IMR-90 (cell line): ENCODE data around the gene MAGI2. TPM values are rescaled to one million over a fixed set of nuclear protein-coding genes. Genes with fewer than 3 reads are reported as not detected.

Experiments used
- ATAC-seq: fragments of 200-7000 bp; cut with Tn5 transposase; 2 replicates; pipeline ENCODE4 v1.9.1; 2020; ENCODE audit warnings: low read depth, mild to moderate bottlenecking, moderate library complexity
- BruUV-seq: library from RNA; stranded (reverse); fragments of 400-500 nt; replicated peaks from 2 replicates; lab custom pipeline; 2021; lab: Mats Ljungman, UMichigan
- CTCF ChIA-PET: fragments of 300-600 bp; formaldehyde crosslinking; extraction: SDS; loops from one replicate; lab custom pipeline; 2021; ENCODE audit warnings: antibody characterized with exemption; lab: Yijun Ruan, JAX
- POLR2A ChIA-PET: fragments of 300-600 bp; sonication (Branson Sonifier 250); formaldehyde crosslinking; loops from one replicate; lab custom pipeline; 2022; ENCODE audit warnings: antibody characterized with exemption; ENCODE audit not compliant: unreplicated experiment; lab: Charles Lee
- DNase-seq: peaks from one replicate; pipeline ENCODE4 v3.0.0; 2013
- H2AFZ ChIP-seq: replicated peaks from 2 replicates; pipeline ENCODE3; 2013; ENCODE audit warnings: low read length, mild to moderate bottlenecking; ENCODE audit not compliant: poor library complexity
- H2AK5ac ChIP-seq: 2 replicates; pipeline ENCODE4 v1.6.1; 2013; ENCODE audit warnings: low read depth, low read length, inconsistent platforms
- H2AK9ac ChIP-seq: replicated peaks from 2 replicates; pipeline ENCODE3; 2013; ENCODE audit warnings: mild to moderate bottlenecking, low read depth, low read length, moderate library complexity; ENCODE audit not compliant: poor library complexity
- H2BK120ac ChIP-seq: 2 replicates; pipeline ENCODE4 v1.6.1; 2013; ENCODE audit warnings: low read depth, low read length, inconsistent platforms
- H2BK15ac ChIP-seq: 3 replicates; pipeline ENCODE4 v1.6.1; 2013; ENCODE audit warnings: low read depth, low read length, inconsistent platforms
- H2BK20ac ChIP-seq: 2 replicates; pipeline ENCODE4 v1.6.1; 2013; ENCODE audit warnings: low read depth, mild to moderate bottlenecking, inconsistent platforms, low read length, moderate library complexity
- H2BK5ac ChIP-seq: 2 replicates; pipeline ENCODE4 v1.6.1; 2013; ENCODE audit warnings: mild to moderate bottlenecking, low read depth, low read length, inconsistent platforms; ENCODE audit not compliant: poor library complexity, severe bottlenecking
- H3K14ac ChIP-seq: replicated peaks from 2 replicates; pipeline ENCODE4 v1.6.1; 2013; ENCODE audit warnings: low read depth, low read length, inconsistent platforms
- H3K18ac ChIP-seq: 2 replicates; pipeline ENCODE4 v1.6.1; 2013; ENCODE audit warnings: low read depth, low read length, control low read depth
- H3K23ac ChIP-seq: 2 replicates; pipeline ENCODE4 v1.6.1; 2013; ENCODE audit warnings: low read depth, low read length, inconsistent platforms
- H3K27ac ChIP-seq: 2 replicates; pipeline ENCODE4 v1.5.1; 2013; ENCODE audit warnings: mild to moderate bottlenecking, control low read depth, low read length; ENCODE audit not compliant: insufficient read depth
- H3K27me3 ChIP-seq: 2 replicates; pipeline ENCODE4 v1.6.1; 2013; ENCODE audit warnings: low read length; ENCODE audit not compliant: control insufficient read depth, insufficient read depth
- H3K36me3 ChIP-seq: 2 replicates; pipeline ENCODE4 v1.6.1; 2013; ENCODE audit warnings: low read length, mixed read lengths; ENCODE audit not compliant: control insufficient read depth, insufficient read depth
- H3K4ac ChIP-seq: 2 replicates; pipeline ENCODE4 v1.6.1; 2013; ENCODE audit warnings: low read depth, low read length, inconsistent platforms
- H3K4me1 ChIP-seq: 2 replicates; pipeline ENCODE4 v1.6.1; 2013; ENCODE audit warnings: low read length, mixed read lengths; ENCODE audit not compliant: control insufficient read depth, insufficient read depth
- H3K4me2 ChIP-seq: 2 replicates; pipeline ENCODE4 v1.6.1; 2013; ENCODE audit warnings: low read depth, mild to moderate bottlenecking, control low read depth, low read length, moderate library complexity
- H3K4me3 ChIP-seq: 2 replicates; pipeline ENCODE4 v1.5.1; 2013; ENCODE audit warnings: low read depth, mild to moderate bottlenecking, control low read depth, low read length, moderate library complexity; ENCODE audit not compliant: insufficient read depth
- H3K56ac ChIP-seq: 2 replicates; pipeline ENCODE4 v1.6.1; 2013; ENCODE audit warnings: low read length, inconsistent platforms; ENCODE audit not compliant: insufficient read depth; ENCODE audit errors: extremely low read depth
- H3K79me1 ChIP-seq, 2 experiments: 2 replicates each; pipeline ENCODE4 v1.6.1; 2013; ENCODE audit warnings: low read length in 2 of 2, inconsistent platforms in 1 of 2, low read depth in 1 of 2
- H3K9ac ChIP-seq: 2 replicates; pipeline ENCODE4 v1.6.1; 2013; ENCODE audit warnings: low read depth, low read length, control low read depth
- H3K9me1 ChIP-seq: 2 replicates; pipeline ENCODE4 v1.6.1; 2013; ENCODE audit warnings: low read length, inconsistent platforms; ENCODE audit not compliant: insufficient read depth
- H3K9me3 ChIP-seq: 2 replicates; pipeline ENCODE4 v1.6.1; 2013; ENCODE audit warnings: low read length; ENCODE audit not compliant: control insufficient read depth, insufficient read depth
- H4K20me1 ChIP-seq: 2 replicates; pipeline ENCODE4 v1.6.1; 2013; ENCODE audit warnings: low read length, inconsistent platforms; ENCODE audit not compliant: insufficient read depth
- H4K5ac ChIP-seq: 2 replicates; pipeline ENCODE4 v1.6.1; 2013; ENCODE audit warnings: mild to moderate bottlenecking, low read depth, low read length, control low read depth
- H4K8ac ChIP-seq, 2 experiments: 2 replicates each; pipeline ENCODE4 v1.6.1; 2013; ENCODE audit warnings: low read depth in 2 of 2, low read length in 2 of 2, control low read depth in 1 of 2, inconsistent platforms in 1 of 2
- H4K91ac ChIP-seq: 2 replicates; pipeline ENCODE4 v1.6.1; 2013; ENCODE audit warnings: low read depth, low read length, inconsistent platforms; ENCODE audit not compliant: insufficient read depth
- BHLHE40 ChIP-seq: fragments of 150-350 bp; IDR thresholded peaks from 2 replicates; pipeline ENCODE4 v1.6.1; 2016; ENCODE audit warnings: mild to moderate bottlenecking, low read depth, low read length
- MAFK ChIP-seq: IDR thresholded peaks from 2 replicates; pipeline ENCODE4 v1.6.1; 2012; ENCODE audit warnings: low read depth, low read length, improper control_type of control experiment
- MAZ ChIP-seq: IDR thresholded peaks from 2 replicates; pipeline ENCODE4 v1.6.1; 2012; ENCODE audit warnings: low read depth, mild to moderate bottlenecking, low read length, improper control_type of control experiment, moderate library complexity, borderline replicate concordance
- MXI1 ChIP-seq: IDR thresholded peaks from 2 replicates; pipeline ENCODE4 v1.6.1; 2012; ENCODE audit warnings: low read depth, mild to moderate bottlenecking, low read length, moderate library complexity, borderline replicate concordance
- RAD21 ChIP-seq: IDR thresholded peaks from 2 replicates; pipeline ENCODE4 v1.6.1; 2012; ENCODE audit warnings: low read length, improper control_type of control experiment
- RFX5 ChIP-seq: IDR thresholded peaks from 2 replicates; pipeline ENCODE4 v1.8.0; 2012; ENCODE audit warnings: low read depth, mild to moderate bottlenecking, low read length, moderate library complexity
- SMC3 ChIP-seq: fragments of 150-350 bp; IDR thresholded peaks from 2 replicates; pipeline ENCODE4 v1.6.1; 2016; ENCODE audit warnings: low read depth, mild to moderate bottlenecking, antibody characterized with exemption, low read length, moderate library complexity
- WGBS, 2 experiments: methylation state at CpG; one replicate each; pipeline versions ENCODE4 v1.1.5 to v1.1.7; 2013; ENCODE audit warnings: missing lambda C conversion rate in 2 of 2; ENCODE audit not compliant: insufficient read length in 1 of 2; ENCODE audit errors: extremely low coverage in 2 of 2; 5-methylcytosine and 5-hydroxymethylcytosine counted together
- dilution Hi-C: fragments of 300-500 bp; cut with HindIII; formaldehyde crosslinking; loops from one replicate; pipeline ENCODE4 v1.14.3; 2018; ENCODE audit warnings: low sequenced_read_pairs; ENCODE audit not compliant: unreplicated experiment
- in situ Hi-C: fragments of 300-500 bp; cut with MboI; formaldehyde crosslinking; loops from 3 replicates; pipeline ENCODE4 v1.14.3; 2019; ENCODE audit warnings: low sequenced_read_pairs, inconsistent platforms, mixed read lengths
- intact Hi-C: fragments of 100-400 bp; cut with micrococcal nuclease; formaldehyde crosslinking; loops from 2 replicates; pipeline ENCODE4 v1.10.0; 2022
- polyA plus RNA-seq, 3 experiments: library from polyadenylated mRNA; depleted of rRNA; stranded (reverse); fragments of >200 nt; gene quantifications; 2 replicates each; pipeline ENCODE4 v1.2.3, GENCODE V29; 2012; ENCODE audit warnings: low replicate concordance in 1 of 3
- total RNA-seq: library from RNA; depleted of rRNA; stranded (reverse); fragments of >200 nt; gene quantifications from 2 replicates; pipeline ENCODE4 v1.2.3, GENCODE V29; 2012
- TF ChIP-seq, protein P1 (sequence below): fragments of 150-350 bp; IDR thresholded peaks from 2 replicates; pipeline ENCODE4 v1.6.1; 2017; ENCODE audit warnings: mild to moderate bottlenecking, antibody characterized with exemption, low read length, low read depth

Gene MAGI2
- total and polyA plus RNA-seq, 2 of the 4 experiments (the other 2 are of a cell fraction), result 2.5 to 17.9 TPM

DNA sequence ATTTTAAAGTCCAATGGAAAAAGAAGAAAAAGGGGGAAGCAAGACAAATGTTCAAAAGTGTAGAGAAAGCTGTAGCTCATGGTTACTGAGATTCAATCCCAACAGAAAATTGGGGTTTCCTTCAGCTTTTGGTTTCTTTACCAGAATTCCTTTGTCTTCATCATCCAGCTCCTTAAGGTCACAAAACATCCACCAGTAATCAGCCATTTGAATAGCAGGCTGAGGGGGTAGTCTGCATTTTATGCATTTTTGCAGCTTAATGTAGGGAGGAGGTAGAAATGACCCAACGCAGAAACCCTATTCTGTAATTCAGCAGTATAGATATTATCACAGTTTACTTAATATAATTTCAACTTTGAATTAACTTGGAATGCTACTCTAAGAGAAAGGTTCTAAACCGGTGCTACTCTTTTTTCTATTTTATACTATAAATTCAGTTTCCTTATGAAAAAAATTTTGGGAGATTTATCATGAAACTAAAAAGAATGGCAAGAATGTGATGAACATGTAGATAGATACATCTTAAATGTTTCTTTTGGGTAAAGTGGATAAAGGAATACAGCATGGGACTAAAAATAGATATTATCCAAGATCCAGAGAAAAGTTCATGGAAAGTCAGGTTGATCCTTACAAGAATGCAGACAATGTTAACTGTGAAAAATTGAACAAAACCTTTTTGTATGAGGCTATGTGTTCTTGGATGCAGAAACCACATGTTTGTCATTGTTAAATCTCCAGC is 1058.0 kb downstream of the MAGI2 start:
- dilution Hi-C loops (no loop called here), intact Hi-C loops (loop anchor here (5.0 kb wide), 1 partner anchor 83 kb away; no protein-coding TSS in a partner anchor), in situ Hi-C loops (no loop called here)
- ChIA-PET POLR2A (no interaction called here), CTCF (no interaction called here)
- H3K56ac ChIP-seq, result no peak overlapping the region
- no peak overlapping the region; the same call in 1 of the 2 replicates for H3K4me2 ChIP-seq
- H3K9ac ChIP-seq, result no peak overlapping the region
- H2BK15ac ChIP-seq, result no peak overlapping the region
- no peak overlapping the region for H3K14ac ChIP-seq
- no CpG with 5 or more reads among the region's 2 CpGs for WGBS, 2 experiments
- no peaks in the 10 kb centered on the region for H3K27me3 ChIP-seq
- no peak overlapping the region for H4K8ac ChIP-seq
- H3K27ac ChIP-seq, result no peak overlapping the region
- no peak overlapping the region for H3K18ac ChIP-seq
- BruUV-seq, result no TSS peak
- TF ChIP-seq MAFK (no peak), MXI1 (no peak), MAZ (no peak), RAD21 (no peak), SMC3 (no peak), RFX5 (no peak), BHLHE40 (no peak)
- TF ChIP-seq, protein P1, sequence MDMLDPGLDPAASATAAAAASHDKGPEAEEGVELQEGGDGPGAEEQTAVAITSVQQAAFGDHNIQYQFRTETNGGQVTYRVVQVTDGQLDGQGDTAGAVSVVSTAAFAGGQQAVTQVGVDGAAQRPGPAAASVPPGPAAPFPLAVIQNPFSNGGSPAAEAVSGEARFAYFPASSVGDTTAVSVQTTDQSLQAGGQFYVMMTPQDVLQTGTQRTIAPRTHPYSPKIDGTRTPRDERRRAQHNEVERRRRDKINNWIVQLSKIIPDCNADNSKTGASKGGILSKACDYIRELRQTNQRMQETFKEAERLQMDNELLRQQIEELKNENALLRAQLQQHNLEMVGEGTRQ, result no peak
- no peaks in the 10 kb centered on the region for H4K20me1 ChIP-seq
- H3K23ac ChIP-seq, result no peak overlapping the region
- no peak overlapping the region for H3K4me3 ChIP-seq
- no peaks in the 10 kb centered on the region for H3K9me3 ChIP-seq
- H3K4ac ChIP-seq, result no peak overlapping the region
- H3K9me1 ChIP-seq, result no peaks in the 10 kb centered on the region
- no peak overlapping the region for H4K5ac ChIP-seq
- H2AK9ac ChIP-seq, result no peak overlapping the region
- H3K4me1 ChIP-seq, result peaks cover 1% of the 10 kb centered on the region; the same call in 1 of the 2 replicates
- H3K36me3 ChIP-seq, result no peaks in the 10 kb centered on the region
- no peak overlapping the region for H2BK120ac ChIP-seq
- DNase-seq, result peak; percentile 28
- no peak overlapping the region for H2BK20ac ChIP-seq
- H2AFZ ChIP-seq, result no peak overlapping the region
- no peak overlapping the region for H2AK5ac ChIP-seq
- H2BK5ac ChIP-seq, result no peak overlapping the region
- H3K79me1 ChIP-seq, result no peaks in the 10 kb centered on the region; a peak in 1 of 4 replicates
- peak; percentile 60 for ATAC-seq
- no peak overlapping the region for H4K91ac ChIP-seq
